Keratinocyte (primary cell): ENCODE measurements around the gene TMUB2. TPM values are rescaled to one million over a fixed set of nuclear protein-coding genes. Genes with fewer than 3 reads are reported as not detected.

Experiments
- DNase-seq: peaks from one replicate; pipeline ENCODE4 v3.0.0-alpha.2; 2011; ENCODE audit warnings: low read depth, missing footprints, low spot score
- FAIRE-seq: peaks from 2 replicates; lab custom pipeline; 2011; peaks lifted over from hg19 to GRCh38; lab: Jason Lieb, UNC
- H2AFZ ChIP-seq: 2 replicates; pipeline ENCODE4 v1.6.0; 2012; ENCODE audit warnings: low read length, control low read depth, inconsistent platforms; ENCODE audit not compliant: control insufficient read depth
- H3K27ac ChIP-seq: 2 replicates; pipeline ENCODE4 v1.5.1; 2011; ENCODE audit warnings: low read length; ENCODE audit not compliant: control insufficient read depth, insufficient read depth
- H3K27me3 ChIP-seq: 3 replicates; pipeline ENCODE4 v1.6.0; 2011; ENCODE audit warnings: low read length; ENCODE audit not compliant: control insufficient read depth, insufficient read depth; ENCODE audit errors: extremely low read depth
- H3K36me3 ChIP-seq, 2 experiments: 2 replicates in 1 of 2; 3 replicates in 1 of 2; pipeline ENCODE4 v1.5.1; 2011; ENCODE audit warnings: low read length in 2 of 2, mild to moderate bottlenecking in 1 of 2; ENCODE audit not compliant: control insufficient read depth in 2 of 2, insufficient read depth in 2 of 2; ENCODE audit errors: extremely low read depth in 1 of 2
- H3K4me1 ChIP-seq: 3 replicates; pipeline ENCODE4 v1.5.1; 2011; ENCODE audit warnings: low read length; ENCODE audit not compliant: control insufficient read depth, insufficient read depth; ENCODE audit errors: extremely low read depth
- H3K4me2 ChIP-seq: 3 replicates; pipeline ENCODE4 v1.6.0; 2011; ENCODE audit warnings: low read depth, low read length; ENCODE audit not compliant: control insufficient read depth, insufficient read depth; ENCODE audit errors: extremely low read depth
- H3K4me3 ChIP-seq, 3 experiments: fragments of 200-600 bp in 1 of 3; sonication (generic) in 1 of 3; 2 replicates in 2 of 3; 3 replicates in 1 of 3; pipeline ENCODE4 v1.5.1; 2011 to 2016; ENCODE audit warnings: low read length in 3 of 3, mild to moderate bottlenecking in 3 of 3, control low read depth in 2 of 3, inconsistent platforms in 1 of 3, low read depth in 1 of 3, mixed read lengths in 1 of 3, mixed run types in 1 of 3, moderate library complexity in 1 of 3; ENCODE audit not compliant: control insufficient read depth in 2 of 3, insufficient read depth in 2 of 3; ENCODE audit errors: extremely low read depth in 1 of 3
- H3K79me2 ChIP-seq: 2 replicates; pipeline ENCODE4 v1.6.0; 2012; ENCODE audit warnings: low read length; ENCODE audit not compliant: control insufficient read depth, insufficient read depth
- H3K9ac ChIP-seq: 3 replicates; pipeline ENCODE4 v1.6.0; 2011; ENCODE audit warnings: low read length; ENCODE audit not compliant: control insufficient read depth, insufficient read depth; ENCODE audit errors: extremely low read depth
- H3K9me1 ChIP-seq: 3 replicates; pipeline ENCODE4 v1.6.0; 2011; ENCODE audit warnings: low read length; ENCODE audit not compliant: control insufficient read depth, insufficient read depth; ENCODE audit errors: extremely low read depth
- H3K9me3 ChIP-seq: 2 replicates; pipeline ENCODE4 v1.5.1; 2012; ENCODE audit warnings: low read depth, low read length; ENCODE audit not compliant: control insufficient read depth
- H4K20me1 ChIP-seq: 3 replicates; pipeline ENCODE4 v1.6.0; 2011; ENCODE audit warnings: low read length; ENCODE audit not compliant: control insufficient read depth, insufficient read depth; ENCODE audit errors: extremely low read depth
- CTCF ChIP-seq, 3 experiments: IDR thresholded peaks in 1 of 3; conservative IDR thresholded peaks in 1 of 3; optimal IDR thresholded peaks in 1 of 3; 2 replicates in 2 of 3; 3 replicates in 1 of 3; pipeline versions ENCODE3 to v1.5.1; 2011; ENCODE audit warnings: low read length in 3 of 3, mild to moderate bottlenecking in 3 of 3, moderate library complexity in 2 of 3, control low read depth in 1 of 3, inconsistent platforms in 1 of 3; ENCODE audit not compliant: insufficient read depth in 2 of 3; ENCODE audit errors: extremely low read depth in 1 of 3
- EZH2 ChIP-seq: IDR thresholded peaks from one replicate; pipeline ENCODE4 v1.6.1; 2012; ENCODE audit warnings: inconsistent platforms, mild to moderate bottlenecking, low read length, moderate library complexity
- dilution Hi-C: fragments of 300-500 bp; cut with MboI; formaldehyde crosslinking; loops from one replicate; pipeline ENCODE4 v1.7.0; 2020; ENCODE audit warnings: low sequenced_read_pairs; ENCODE audit not compliant: extremely low pct_ligation_motif_present
- polyA plus RNA-seq, 5 experiments: library from polyadenylated mRNA; depleted of rRNA in 3 of 5; stranded (reverse) in 3 of 5; stranded (forward) in 1 of 5; unstranded in 1 of 5; fragments of >200 nt; gene quantifications; 1 replicate in 1 of 5; 2 replicates in 3 of 5; 3 replicates in 1 of 5; pipeline versions ENCODE4 v1.2.1 to v1.2.3, GENCODE V29; 2011 to 2012; ENCODE audit warnings: missing spikeins in 2 of 5, low read depth in 1 of 5, low replicate concordance in 1 of 5

Gene TMUB2
- polyA plus RNA-seq, 1 donor (not counting 4 experiments of a cell fraction or from before 2014, with no cell fraction given), result 25.5 TPM

GRCh38 chr17:44221862-44222111 is 35.0 kb downstream of the TMUB2 start:
- Histone ChIP-seq H4K20me1 (no peaks in the 10 kb centered on the region), H3K9ac (peak overlapping the region; percentile 87), H3K27ac (peak overlapping the region; percentile 70), H2AFZ (peak overlapping the region; percentile 7), H3K27me3 (no peaks in the 10 kb centered on the region), H3K36me3 (peaks cover 0 to 6% of the 10 kb centered on the region in 2 experiments), H3K9me3 (no peaks in the 10 kb centered on the region), H3K4me3 (peak overlapping the region; percentile 84 to 89 (median 85)), H3K4me1 (peaks cover 33% of the 10 kb centered on the region), H3K79me2 (peaks cover 19% of the 10 kb centered on the region), H3K9me1 (no peaks in the 10 kb centered on the region), H3K4me2 (peak overlapping the region; percentile 98)
- dilution Hi-C loops, result no loop called here
- TF ChIP-seq EZH2 (no peak), CTCF (optimal IDR thresholded peaks at IDR 0.05 in 1 of 3, IDR thresholded peaks at IDR 0.05 in 1 of 3, conservative IDR thresholded peaks at IDR 0.05 in 1 of 3; ENCODE audit: extremely low read depth in 1 of 3, insufficient read depth in 2 of 3, low read length in 3 of 3) (no peak)
- no peak for FAIRE-seq
- DNase-seq, result no peak

- dilution Hi-C loops, result no loop called here
- no peaks in the 10 kb centered on the region for H3K9me3 ChIP-seq
- no peaks in the 10 kb centered on the region for H3K9me1 ChIP-seq
- peak overlapping the region; percentile 70 for H3K27ac ChIP-seq
- H3K79me2 ChIP-seq, result peaks cover 15% of the 10 kb centered on the region
- DNase-seq (no peak), FAIRE-seq (no peak)
- H3K4me1 ChIP-seq, result peaks cover 28% of the 10 kb centered on the region
- peak overlapping the region; percentile 84 to 89 (median 85) for H3K4me3 ChIP-seq
- H3K4me2 ChIP-seq, result peak overlapping the region; percentile 98
- peaks cover 0 to 4% of the 10 kb centered on the region in 2 experiments for H3K36me3 ChIP-seq
- peak overlapping the region; percentile 92 for H2AFZ ChIP-seq
- peak overlapping the region; percentile 87 for H3K9ac ChIP-seq
- no peaks in the 10 kb centered on the region for H3K27me3 ChIP-seq
- no peaks in the 10 kb centered on the region for H4K20me1 ChIP-seq
- peak in 1 of 3 experiments; percentile 19 for TF ChIP-seq CTCF (optimal IDR thresholded peaks at IDR 0.05 in 1 of 3, IDR thresholded peaks at IDR 0.05 in 1 of 3, conservative IDR thresholded peaks at IDR 0.05 in 1 of 3; ENCODE audit: extremely low read depth in 1 of 3, insufficient read depth in 2 of 3, low read length in 3 of 3)
- TF ChIP-seq EZH2, result no peak
Observed at GRCh38 chr17:44222112-44222869, 35.5 kb downstream of the TMUB2 start.
